ENCODE measurements around the gene PARD6B.
"Not testable (repeated sequence)": the region's sequence is repeated elsewhere in the genome, so short reads cannot be mapped to it uniquely, and the experiment has no call there.

Gene PARD6B, protein sequence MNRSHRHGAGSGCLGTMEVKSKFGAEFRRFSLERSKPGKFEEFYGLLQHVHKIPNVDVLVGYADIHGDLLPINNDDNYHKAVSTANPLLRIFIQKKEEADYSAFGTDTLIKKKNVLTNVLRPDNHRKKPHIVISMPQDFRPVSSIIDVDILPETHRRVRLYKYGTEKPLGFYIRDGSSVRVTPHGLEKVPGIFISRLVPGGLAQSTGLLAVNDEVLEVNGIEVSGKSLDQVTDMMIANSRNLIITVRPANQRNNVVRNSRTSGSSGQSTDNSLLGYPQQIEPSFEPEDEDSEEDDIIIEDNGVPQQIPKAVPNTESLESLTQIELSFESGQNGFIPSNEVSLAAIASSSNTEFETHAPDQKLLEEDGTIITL

DNA sequence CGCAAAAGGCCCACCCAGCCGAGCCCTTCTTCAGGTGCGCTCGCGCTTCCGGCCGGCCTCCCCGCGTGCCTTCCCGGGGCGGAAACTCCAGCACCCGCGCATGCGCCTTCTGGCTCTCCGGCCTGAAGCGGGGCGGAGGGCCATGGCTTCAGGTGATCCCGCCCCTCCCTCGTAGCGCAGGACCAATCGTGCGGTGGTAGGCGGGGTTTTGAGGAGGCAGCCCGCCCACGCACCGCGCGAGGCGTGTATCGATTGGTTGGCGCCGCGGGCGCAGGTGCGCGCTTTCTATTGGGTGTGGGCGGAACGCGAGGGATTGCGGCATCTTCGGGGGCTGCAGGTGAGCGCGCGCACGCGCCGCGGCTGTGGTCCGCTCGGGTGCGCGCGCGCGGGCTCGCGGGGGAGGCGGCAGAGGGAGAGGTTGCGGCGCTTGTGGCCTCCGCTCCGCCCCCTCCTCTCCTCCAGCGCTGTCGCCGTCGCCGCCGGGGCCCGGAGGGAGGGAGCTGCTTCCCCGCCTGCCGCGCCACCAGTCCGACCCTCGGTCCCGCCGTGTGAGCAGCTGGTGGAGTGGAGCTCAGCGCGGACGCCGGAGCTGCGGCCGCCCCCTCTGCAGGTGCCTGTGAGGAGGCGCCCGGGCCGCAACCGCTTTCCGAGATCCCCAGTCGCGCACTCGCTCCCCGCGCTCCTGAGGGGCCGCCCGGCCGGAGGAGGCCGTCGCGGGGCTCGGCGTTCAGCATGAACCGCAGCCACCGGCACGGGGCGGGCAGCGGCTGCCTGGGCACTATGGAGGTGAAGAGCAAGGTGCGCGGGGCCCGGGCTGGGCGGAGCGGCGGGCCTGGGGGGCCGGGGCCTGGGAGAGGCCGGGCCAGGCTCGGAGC is at the start of gene PARD6B:
Gene PARD6B, plus strand, starts transcription at position 526 of the 875 bp plus-strand sequence. Its CDS starts 207 bp downstream, at position 733.
- peak; percentile 62 for DNase-seq (ENCODE audit: low read depth)

DNA sequence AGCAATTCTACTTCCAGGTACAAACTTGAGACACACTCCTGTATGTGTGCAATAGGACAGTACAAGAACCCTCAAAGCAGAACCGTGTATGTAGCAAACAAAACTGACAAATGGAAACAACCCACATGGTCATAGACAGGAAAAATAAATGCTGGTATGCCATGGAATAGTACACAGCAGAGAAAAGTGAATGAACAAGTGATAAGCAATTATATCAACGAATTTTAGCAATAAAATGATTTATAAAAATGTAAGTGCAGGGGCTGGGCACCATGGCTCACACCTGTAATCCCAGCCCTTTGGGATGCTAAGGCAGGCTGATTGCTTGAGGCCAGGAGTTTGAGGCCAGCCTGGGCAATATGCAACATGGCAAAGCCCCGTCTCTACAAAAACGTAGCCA is 49.3 kb upstream of the PARD6B start:
- DNase-seq (ENCODE audit: low read depth): no peak

DNA sequence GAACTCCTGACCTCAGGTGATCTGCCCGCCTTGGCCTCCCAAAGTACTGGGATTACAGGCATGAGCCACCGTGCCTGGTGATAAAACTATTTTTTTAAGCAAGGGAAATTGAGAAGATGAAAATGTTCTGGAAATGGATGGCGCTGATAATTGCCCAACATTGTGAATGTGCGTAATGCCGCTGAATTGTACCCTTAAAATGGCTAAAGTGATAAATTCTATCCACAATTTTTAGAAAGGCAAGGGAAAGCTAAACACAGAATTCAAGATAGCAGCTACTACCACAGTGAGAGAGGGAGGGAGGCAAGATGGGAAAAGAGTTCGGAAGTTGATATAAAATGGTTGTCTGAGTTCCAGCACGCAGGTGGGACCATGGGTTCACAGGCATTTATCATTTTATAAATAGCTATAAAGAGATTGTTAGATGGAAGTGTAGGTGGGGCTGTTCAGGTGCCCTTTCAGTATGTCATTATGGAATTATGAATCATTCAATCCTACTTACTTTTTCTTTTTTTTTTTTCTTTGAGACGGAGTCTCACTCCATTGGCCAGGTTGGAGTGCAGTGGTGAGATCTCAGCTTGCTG is 48.3 kb upstream of the PARD6B start:
- DNase-seq (ENCODE audit: low read depth): no peak

GRCh38 chr20:50683570-50683969 is 47.8 kb upstream of the PARD6B start:
- DNase-seq (ENCODE audit: low read depth): no peak

DNA sequence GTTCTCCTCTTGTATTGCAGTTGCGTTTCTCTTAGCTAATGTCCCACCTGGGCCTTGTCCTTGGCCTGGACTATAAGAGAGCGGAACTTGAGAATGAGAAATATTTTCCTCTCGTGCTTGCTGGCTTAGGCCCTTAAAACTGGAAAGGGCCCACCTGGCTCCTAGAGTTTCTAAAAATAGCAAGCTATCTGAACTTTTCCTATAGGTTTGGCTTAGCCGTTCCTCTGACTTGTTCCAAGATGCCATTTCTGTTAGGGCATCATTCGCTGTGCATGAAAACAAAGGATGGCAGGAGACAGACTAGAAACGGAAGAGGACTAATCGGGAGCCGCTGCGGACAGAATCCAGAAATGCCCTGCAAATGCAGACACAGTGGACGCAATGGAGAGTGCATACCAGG is 44.6 kb upstream of the PARD6B start:
- DNase-seq (ENCODE audit: low read depth): no peak

DNA sequence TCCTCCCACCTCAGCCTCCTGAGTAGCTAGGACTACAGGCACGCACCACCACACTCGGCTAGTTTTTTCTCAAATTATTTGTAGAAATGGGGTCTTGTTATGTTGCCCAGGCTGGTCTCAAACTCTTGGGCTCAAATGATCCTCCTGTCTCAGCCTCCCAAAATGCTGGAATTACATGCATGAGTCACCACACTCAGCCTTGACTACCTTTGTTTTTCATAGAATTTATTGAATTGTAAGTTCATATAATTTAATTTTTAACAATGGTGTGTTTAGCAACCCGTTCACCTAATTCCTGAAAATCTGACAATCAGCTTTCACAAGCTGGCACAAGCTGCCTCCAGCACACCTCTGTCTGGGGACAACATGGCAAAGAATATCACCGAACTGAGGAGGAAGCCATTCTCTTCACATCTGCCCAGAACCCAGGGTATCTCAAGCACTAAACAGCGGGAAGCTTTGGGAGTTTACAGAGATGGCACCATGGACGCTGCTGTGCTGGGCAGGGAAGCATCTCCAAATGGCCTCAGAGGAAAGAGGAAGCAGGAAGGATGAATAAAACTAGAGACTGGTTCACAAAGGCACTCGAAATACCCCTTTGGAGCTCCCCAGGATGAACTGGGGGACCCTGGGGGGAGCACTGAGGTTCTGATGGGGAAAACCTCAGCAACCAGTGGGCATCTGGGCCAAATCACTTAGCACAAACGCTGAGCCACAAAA is 43.0 kb upstream of the PARD6B start:
- DNase-seq (ENCODE audit: low read depth): no peak

DNA sequence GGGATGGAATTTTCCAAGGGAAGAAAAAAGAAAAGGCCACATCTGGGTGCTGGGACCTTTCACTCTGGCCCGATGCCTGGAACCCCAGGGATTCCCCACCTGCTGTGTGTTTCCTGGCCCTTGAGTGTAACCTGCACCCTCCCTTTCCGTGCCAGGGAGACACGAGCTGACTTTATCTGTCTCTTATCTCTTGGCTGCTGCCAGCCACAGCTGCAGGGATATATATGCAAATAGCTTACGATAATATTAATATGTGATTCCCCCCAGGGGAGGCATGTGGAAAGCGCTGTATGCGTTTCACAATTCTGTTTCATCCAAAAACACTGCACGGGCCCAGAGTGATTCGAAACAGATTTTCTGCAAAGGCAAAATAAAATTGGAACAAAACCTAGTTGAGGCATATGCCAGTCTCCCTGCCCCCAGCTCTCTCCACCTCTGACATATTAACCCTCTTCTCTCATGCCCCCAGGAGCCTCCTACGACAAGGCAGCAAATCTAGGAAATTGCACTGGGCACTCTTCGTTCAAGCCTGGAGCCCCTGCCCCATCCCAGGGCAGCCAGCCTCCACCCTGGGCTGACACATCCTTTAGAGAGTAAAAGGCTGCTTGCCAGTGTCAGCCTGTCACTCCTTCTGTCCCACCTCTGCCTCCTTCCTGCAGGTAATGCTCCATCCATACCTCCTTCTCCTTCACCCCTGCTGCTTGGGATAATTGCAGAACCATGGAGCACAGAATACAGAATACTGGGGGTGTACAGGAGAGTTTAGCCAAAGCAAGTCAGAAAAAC is 41.3 kb upstream of the PARD6B start:
- no peak for DNase-seq (ENCODE audit: low read depth)

DNA sequence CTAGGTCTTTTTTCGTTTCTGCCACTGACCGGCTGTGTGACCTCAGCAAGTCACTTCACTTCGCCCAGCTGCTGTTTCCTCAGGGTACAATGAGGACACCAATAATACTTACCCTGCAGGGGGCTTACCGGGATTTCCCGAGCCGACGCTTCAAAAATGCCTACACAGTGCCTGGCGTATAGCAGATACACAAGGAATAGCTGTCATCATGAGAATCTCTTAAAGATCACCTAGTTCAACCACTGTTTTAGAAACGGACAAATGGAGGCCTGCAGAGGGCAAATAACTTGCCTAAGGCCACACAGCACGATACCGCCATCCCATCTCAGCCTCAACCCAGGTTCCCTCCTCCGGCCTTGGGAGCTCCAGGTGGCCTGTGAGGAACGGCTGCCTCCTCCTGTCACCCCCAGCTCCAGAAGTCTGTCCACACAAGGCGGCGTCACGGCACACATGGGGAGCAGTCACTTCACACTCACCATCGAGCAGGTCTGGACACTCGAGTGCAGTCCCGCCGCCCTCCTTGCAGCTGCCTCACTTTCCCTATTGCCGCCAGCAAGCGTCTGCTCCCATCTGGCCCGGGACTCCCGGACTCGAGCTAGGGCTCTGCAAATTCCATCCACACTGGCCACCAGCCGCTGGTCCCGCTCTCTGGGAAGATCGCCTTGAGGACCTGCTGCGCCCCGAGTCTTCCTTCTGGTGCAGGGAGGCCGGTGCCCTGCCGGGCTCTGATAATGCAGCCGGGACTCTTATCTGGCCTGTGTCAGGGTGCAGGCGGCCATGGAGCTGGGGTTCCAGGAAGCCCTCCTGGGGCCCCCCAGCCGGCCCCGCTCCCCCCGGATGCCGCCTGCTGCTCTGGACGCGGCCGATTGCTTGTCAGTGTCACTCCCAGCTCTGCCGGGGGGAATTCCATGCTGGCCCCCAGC is 40.5 kb upstream of the PARD6B start, which contains the start of gene RIPOR3:
Gene RIPOR3, minus strand, starts transcription at position 893 of the 923 bp plus-strand sequence. Its CDS starts 414 bp downstream, at position 479.
- no peak for DNase-seq (ENCODE audit: low read depth)

GRCh38 chr20:50691573-50692551 is 39.5 kb upstream of the PARD6B start:
- no peak for DNase-seq (ENCODE audit: low read depth)

DNA sequence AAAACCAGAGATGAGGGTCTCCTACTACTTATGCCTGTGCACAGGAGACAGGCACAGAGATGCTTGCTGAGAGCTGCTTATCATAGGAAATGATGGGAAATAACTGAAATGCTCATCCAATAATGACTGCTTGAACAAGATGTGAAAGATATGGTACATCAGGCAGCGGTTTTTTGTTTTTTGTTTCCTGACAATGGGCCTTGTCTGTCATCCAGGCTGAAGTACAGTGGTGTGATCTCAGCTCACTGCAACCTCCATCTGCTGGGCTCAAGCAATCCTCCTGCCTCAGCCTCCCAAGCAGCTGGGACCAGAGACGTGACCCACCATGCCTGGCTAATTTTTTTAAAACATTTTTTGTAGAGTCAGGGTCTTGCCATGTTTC is 38.8 kb upstream of the PARD6B start:
- no peak for DNase-seq (ENCODE audit: low read depth)

GRCh38 chr20:50693001-50693400 is 38.4 kb upstream of the PARD6B start:
- no peak for DNase-seq (ENCODE audit: low read depth)

GRCh38 chr20:50694379-50695134 is 36.8 kb upstream of the PARD6B start:
- no peak for DNase-seq (ENCODE audit: low read depth)

DNA sequence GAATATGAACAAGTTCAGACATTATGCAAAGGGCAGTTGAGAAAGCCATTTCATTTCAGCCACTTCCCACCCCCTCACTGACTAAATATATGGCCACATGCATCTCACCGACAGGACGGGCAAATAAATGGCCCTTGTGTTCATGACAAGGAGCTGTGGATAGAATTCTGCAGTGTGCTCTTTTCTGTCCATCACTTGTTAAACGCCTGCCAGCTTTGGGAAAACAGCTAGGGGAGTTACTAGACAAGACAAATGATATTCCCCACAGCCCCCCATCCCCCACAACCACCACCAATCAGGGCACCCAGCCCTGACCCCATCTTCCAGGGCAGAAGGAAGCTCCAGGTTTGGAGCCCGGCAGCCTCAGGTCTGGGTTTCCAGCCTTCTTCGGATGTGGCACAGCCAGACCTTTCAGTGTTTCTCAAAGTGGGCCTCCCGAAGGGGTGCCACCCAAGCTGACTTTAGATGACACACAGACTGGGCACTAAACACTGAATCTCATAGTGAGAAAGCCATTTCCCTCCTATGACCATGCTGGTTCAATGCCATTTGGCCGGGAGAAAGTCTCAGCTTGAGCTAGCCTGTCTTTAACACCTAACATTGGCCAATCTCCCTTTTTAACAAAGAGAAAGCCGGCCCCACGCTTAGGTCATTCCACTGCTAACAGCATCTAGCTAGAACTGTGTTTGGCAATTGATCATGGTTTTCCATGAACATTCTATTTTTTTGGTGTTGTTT is 36.1 kb upstream of the PARD6B start:
- DNase-seq (ENCODE audit: low read depth): no peak

- not testable (repeated sequence) for DNase-seq (ENCODE audit: low read depth)
These were observed 33.1 kb upstream of the PARD6B start for GRCh38 chr20:50698255-50698654.

- no peak for DNase-seq (ENCODE audit: low read depth)
These were observed 31.7 kb upstream of the PARD6B start for GRCh38 chr20:50699688-50700087.

DNA sequence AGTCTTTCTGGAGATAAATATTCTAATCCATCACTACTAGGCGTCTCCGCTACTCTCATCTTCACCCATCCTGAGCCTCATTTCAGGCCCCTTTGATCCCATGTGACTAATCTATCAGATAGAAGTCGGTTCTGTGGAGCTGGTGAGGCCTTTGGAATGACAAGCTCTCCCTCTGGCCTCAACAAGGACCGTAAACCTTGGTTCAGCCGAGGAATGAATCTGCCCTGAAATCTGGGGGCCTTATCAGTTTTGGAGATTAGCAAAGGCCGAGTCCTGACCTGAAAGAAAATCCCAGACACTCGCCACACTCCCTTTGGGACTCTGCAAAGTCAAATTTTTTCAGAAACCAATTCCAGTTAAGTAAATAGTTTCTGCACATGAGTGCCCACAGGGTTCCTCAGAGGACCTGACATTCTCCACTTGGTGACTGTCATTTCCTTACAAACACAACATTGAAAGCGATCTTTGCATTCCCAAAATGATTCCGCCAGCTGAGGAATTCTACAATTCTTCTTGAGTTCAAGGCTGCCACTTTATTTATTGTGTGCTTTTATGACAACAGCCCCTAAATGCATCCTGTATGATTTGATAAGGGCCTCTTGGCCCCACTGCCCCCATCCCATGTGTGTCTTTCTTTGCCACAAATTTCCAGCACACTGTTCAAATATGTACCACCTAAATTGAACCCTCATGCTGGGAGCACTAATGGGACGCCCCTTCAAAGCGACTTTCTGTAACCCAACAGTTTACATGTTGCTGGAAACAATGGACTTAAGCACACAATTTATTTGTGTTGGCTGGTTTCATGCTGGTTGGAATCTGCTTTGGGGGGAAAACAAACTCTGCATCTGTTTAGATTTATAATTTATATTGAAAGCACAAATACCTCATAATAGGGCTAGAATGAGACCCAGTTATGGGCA is 30.1 kb upstream of the PARD6B start:
- DNase-seq (ENCODE audit: low read depth): no peak
